Measurements from ENCODE around the gene SLX4IP.

SLX4IP gene

GRCh38 chr20:10524034-10524476, 89.0 kb downstream of the SLX4IP start:
- DNase-seq, result peak; percentile 72

GRCh38 chr20:10524643-10525042, 89.5 kb downstream of the SLX4IP start:
- DNase-seq, result peak; percentile 47

- DNase-seq, result no peak
Measured at GRCh38 chr20:10527781-10528180, 92.7 kb downstream of the SLX4IP start.

- no peak for DNase-seq
Measured at GRCh38 chr20:10530883-10531282, 95.8 kb downstream of the SLX4IP start.

GRCh38 chr20:10531848-10532247, 96.7 kb downstream of the SLX4IP start:
- DNase-seq, result no peak

GRCh38 chr20:10532361-10532760, 97.3 kb downstream of the SLX4IP start:
- DNase-seq, result no peak

GRCh38 chr20:10536531-10536930, 101.4 kb downstream of the SLX4IP start:
- DNase-seq, result peak; percentile 38

GRCh38 chr20:10537850-10538480, 102.9 kb downstream of the SLX4IP start:
- no peak for DNase-seq

GRCh38 chr20:10538768-10539167, 103.7 kb downstream of the SLX4IP start:
- DNase-seq, result no peak

GRCh38 chr20:10539818-10540553, 104.9 kb downstream of the SLX4IP start:
- DNase-seq, result no peak

GRCh38 chr20:10540636-10541493, 105.8 kb downstream of the SLX4IP start:
- DNase-seq, result no peak

- peak; percentile 70 for DNase-seq
Measured at GRCh38 chr20:10541668-10542411, 106.7 kb downstream of the SLX4IP start.

GRCh38 chr20:10542442-10542841, 107.3 kb downstream of the SLX4IP start:
- no peak for DNase-seq

- DNase-seq, result no peak
Measured at GRCh38 chr20:10543480-10543879, 108.4 kb downstream of the SLX4IP start.

GRCh38 chr20:10547276-10548114, 112.4 kb downstream of the SLX4IP start:
- no peak for DNase-seq

GRCh38 chr20:10549511-10549910, 114.4 kb downstream of the SLX4IP start:
- no peak for DNase-seq

GRCh38 chr20:10550204-10551118, 115.4 kb downstream of the SLX4IP start:
- DNase-seq, result no peak

- no peak for DNase-seq
Measured at GRCh38 chr20:10551732-10552724, 116.9 kb downstream of the SLX4IP start.

- peak; percentile 63 for DNase-seq
Measured at GRCh38 chr20:10553326-10553984, 118.3 kb downstream of the SLX4IP start.
